ENCODE measurements around the gene TIGD7. TPM values are rescaled to one million over a fixed set of nuclear protein-coding genes. Genes with fewer than 3 reads are reported as not detected.
"Not testable (repeated sequence)": the region's sequence is repeated elsewhere in the genome, so short reads cannot be mapped to it uniquely, and the experiment has no call there.

The TIGD7 gene
- total and polyA plus RNA-seq, 2 donors = 6.4 to 9.8 TPM

GRCh38 chr16:3274490-3274889 is 30.7 kb downstream of the TIGD7 start:
- H3K4me3 ChIP-seq (ENCODE audit: low read length in 2 of 2) = no peak overlapping the region
- no peak for DNase-seq (ENCODE audit: low read depth in 6 of 9, low spot score in 9 of 9)
- H3K4me1 ChIP-seq (ENCODE audit: control insufficient read depth in 2 of 2, insufficient read depth in 2 of 2, low read length in 2 of 2) = no peaks in the 10 kb centered on the region
- 76% methylated on average over 4 of the region's 4 CpGs for WGBS
- H3K27ac ChIP-seq (ENCODE audit: low read depth in 1 of 2, low read length in 1 of 2) = no peak overlapping the region
- H3K27me3 ChIP-seq (ENCODE audit: control insufficient read depth in 2 of 2, insufficient read depth in 1 of 2, low read length in 1 of 2) = peaks cover 0 to 5% of the 10 kb centered on the region in 2 donors
- H3K9me3 ChIP-seq (ENCODE audit: control insufficient read depth in 2 of 2, insufficient read depth in 1 of 2, low read length in 1 of 2) = peaks cover 0 to 10% of the 10 kb centered on the region in 2 donors
- no peaks in the 10 kb centered on the region for H3K36me3 ChIP-seq (ENCODE audit: control insufficient read depth in 2 of 2, insufficient read depth in 2 of 2, low read length in 1 of 2)

DNA sequence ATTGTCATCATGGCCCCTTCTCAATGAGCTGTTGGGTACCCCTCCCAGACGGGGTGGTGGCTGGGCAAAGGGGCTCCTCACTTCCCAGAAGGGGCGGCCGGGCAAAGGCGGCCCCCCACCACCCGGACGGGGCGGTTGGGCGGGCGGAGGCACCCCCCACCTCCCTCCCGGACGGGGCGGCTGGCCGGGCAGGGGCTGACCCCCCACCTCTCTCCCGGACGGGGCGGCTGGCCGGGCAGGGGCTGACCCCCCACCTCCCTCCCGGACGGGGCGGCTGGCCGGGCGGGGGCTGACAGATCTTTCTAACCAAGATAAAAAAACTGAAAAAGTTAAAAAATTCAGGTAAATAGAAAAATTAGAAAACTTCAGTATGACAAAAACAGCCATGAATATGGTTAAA is 33.9 kb downstream of the TIGD7 start:
- DNase-seq (ENCODE audit: low read depth in 6 of 9, low spot score in 9 of 9); H3K27ac ChIP-seq (ENCODE audit: low read depth in 1 of 2, low read length in 1 of 2); H3K27me3 ChIP-seq (ENCODE audit: control insufficient read depth in 2 of 2, insufficient read depth in 1 of 2, low read length in 1 of 2); H3K36me3 ChIP-seq (ENCODE audit: control insufficient read depth in 2 of 2, insufficient read depth in 2 of 2, low read length in 1 of 2); H3K4me1 ChIP-seq (ENCODE audit: control insufficient read depth in 2 of 2, insufficient read depth in 2 of 2, low read length in 2 of 2); H3K4me3 ChIP-seq (ENCODE audit: low read length in 2 of 2): not testable (repeated sequence)
- H3K9me3 ChIP-seq (ENCODE audit: control insufficient read depth in 2 of 2, insufficient read depth in 1 of 2, low read length in 1 of 2) = peaks cover 0 to 11% of the 10 kb centered on the region in 2 donors
- 95% methylated on average over 22 of the region's 22 CpGs for WGBS

GRCh38 chr16:3270718-3271117 is 34.5 kb downstream of the TIGD7 start:
- 94% methylated on average over 5 of the region's 5 CpGs for WGBS

DNA sequence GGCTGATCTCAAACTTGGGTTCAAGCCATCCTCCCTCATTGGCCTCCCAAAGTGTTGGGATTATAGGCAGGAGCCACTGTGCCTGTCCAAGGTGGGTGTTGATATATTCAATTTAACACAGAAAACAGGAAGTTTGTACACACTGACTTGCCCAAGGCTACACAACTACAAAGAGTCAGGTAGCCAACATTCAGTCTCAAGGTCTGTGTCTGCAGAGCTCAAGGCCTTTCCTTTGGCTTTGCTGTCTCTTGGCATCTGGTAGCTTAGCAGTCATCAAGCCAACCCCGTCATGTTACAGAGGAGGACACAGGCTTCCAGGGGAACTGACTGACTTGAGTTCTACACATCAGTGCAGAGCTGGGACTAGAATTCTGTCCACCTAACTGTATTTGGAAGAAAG is 36.9 kb downstream of the TIGD7 start:
- Histone ChIP-seq H3K27me3 (ENCODE audit: control insufficient read depth in 2 of 2, insufficient read depth in 1 of 2, low read length in 1 of 2) (peaks cover 0 to 3% of the 10 kb centered on the region in 2 donors), H3K9me3 (ENCODE audit: control insufficient read depth in 2 of 2, insufficient read depth in 1 of 2, low read length in 1 of 2) (peaks cover 0 to 29% of the 10 kb centered on the region in 2 donors), H3K36me3 (ENCODE audit: control insufficient read depth in 2 of 2, insufficient read depth in 2 of 2, low read length in 1 of 2) (no peaks in the 10 kb centered on the region), H3K4me1 (ENCODE audit: control insufficient read depth in 2 of 2, insufficient read depth in 2 of 2, low read length in 2 of 2) (peaks cover 4 to 13% of the 10 kb centered on the region in 2 donors), H3K4me3 (ENCODE audit: low read length in 2 of 2) (no peak overlapping the region), H3K27ac (ENCODE audit: low read depth in 1 of 2, low read length in 1 of 2) (no peak overlapping the region)
- WGBS = 93% methylated on average over 1 of the region's 1 CpG
- DNase-seq (ENCODE audit: low read depth in 6 of 9, low spot score in 9 of 9) = no peak

More at GRCh38 chr16:3270718-3271117, 34.5 kb downstream of the TIGD7 start:
- H3K27ac ChIP-seq (ENCODE audit: low read depth in 1 of 2, low read length in 1 of 2); DNase-seq (ENCODE audit: low read depth in 6 of 9, low spot score in 9 of 9); H3K27me3 ChIP-seq (ENCODE audit: control insufficient read depth in 2 of 2, insufficient read depth in 1 of 2, low read length in 1 of 2); H3K4me3 ChIP-seq (ENCODE audit: low read length in 2 of 2); H3K4me1 ChIP-seq (ENCODE audit: control insufficient read depth in 2 of 2, insufficient read depth in 2 of 2, low read length in 2 of 2); H3K36me3 ChIP-seq (ENCODE audit: control insufficient read depth in 2 of 2, insufficient read depth in 2 of 2, low read length in 1 of 2): not testable (repeated sequence)
- H3K9me3 ChIP-seq (ENCODE audit: control insufficient read depth in 2 of 2, insufficient read depth in 1 of 2, low read length in 1 of 2) = peaks cover 0 to 12% of the 10 kb centered on the region in 2 donors

DNA sequence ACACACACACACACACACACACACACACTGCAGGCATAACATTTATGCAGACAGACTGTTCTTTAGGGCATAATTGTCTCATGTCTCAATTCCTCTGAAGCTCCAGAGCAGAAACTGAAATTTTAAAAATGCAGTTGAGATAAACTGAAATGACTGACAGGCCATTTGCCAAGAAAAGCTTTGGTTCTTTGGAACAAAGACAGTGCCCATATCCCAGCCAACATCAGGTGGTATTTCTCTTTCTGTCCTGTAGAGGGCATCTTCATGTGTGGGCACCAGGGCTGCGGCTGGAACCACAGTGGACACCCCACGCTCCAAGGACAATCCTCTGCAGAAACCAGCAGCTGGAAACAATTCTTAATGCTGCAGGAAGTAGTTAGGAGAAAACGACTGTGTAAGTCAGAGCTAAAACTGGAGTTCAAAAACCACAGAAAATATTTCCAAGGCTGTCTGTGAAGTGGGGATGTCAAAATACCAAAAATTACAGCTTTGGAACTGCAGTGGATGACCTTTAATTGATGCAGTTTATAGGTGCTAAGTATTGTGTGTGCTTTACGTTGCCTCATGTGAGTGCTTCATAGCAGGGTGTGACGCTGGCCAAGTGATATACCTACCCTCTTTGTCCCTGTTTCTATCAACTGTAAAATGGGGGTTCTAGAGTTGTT is 38.2 kb downstream of the TIGD7 start:
- H3K27ac ChIP-seq (ENCODE audit: low read depth in 1 of 2, low read length in 1 of 2) = no peak overlapping the region
- 89% methylated on average over 5 of the region's 5 CpGs for WGBS
- no peaks in the 10 kb centered on the region for H3K36me3 ChIP-seq (ENCODE audit: control insufficient read depth in 2 of 2, insufficient read depth in 2 of 2, low read length in 1 of 2)
- peaks cover 0 to 3% of the 10 kb centered on the region in 2 donors for H3K27me3 ChIP-seq (ENCODE audit: control insufficient read depth in 2 of 2, insufficient read depth in 1 of 2, low read length in 1 of 2)
- H3K9me3 ChIP-seq (ENCODE audit: control insufficient read depth in 2 of 2, insufficient read depth in 1 of 2, low read length in 1 of 2) = peaks cover 0 to 28% of the 10 kb centered on the region in 2 donors
- no peak for DNase-seq (ENCODE audit: low read depth in 6 of 9, low spot score in 9 of 9)
- H3K4me3 ChIP-seq (ENCODE audit: low read length in 2 of 2) = no peak overlapping the region
- peaks cover 4 to 15% of the 10 kb centered on the region in 2 donors for H3K4me1 ChIP-seq (ENCODE audit: control insufficient read depth in 2 of 2, insufficient read depth in 2 of 2, low read length in 2 of 2)

DNA sequence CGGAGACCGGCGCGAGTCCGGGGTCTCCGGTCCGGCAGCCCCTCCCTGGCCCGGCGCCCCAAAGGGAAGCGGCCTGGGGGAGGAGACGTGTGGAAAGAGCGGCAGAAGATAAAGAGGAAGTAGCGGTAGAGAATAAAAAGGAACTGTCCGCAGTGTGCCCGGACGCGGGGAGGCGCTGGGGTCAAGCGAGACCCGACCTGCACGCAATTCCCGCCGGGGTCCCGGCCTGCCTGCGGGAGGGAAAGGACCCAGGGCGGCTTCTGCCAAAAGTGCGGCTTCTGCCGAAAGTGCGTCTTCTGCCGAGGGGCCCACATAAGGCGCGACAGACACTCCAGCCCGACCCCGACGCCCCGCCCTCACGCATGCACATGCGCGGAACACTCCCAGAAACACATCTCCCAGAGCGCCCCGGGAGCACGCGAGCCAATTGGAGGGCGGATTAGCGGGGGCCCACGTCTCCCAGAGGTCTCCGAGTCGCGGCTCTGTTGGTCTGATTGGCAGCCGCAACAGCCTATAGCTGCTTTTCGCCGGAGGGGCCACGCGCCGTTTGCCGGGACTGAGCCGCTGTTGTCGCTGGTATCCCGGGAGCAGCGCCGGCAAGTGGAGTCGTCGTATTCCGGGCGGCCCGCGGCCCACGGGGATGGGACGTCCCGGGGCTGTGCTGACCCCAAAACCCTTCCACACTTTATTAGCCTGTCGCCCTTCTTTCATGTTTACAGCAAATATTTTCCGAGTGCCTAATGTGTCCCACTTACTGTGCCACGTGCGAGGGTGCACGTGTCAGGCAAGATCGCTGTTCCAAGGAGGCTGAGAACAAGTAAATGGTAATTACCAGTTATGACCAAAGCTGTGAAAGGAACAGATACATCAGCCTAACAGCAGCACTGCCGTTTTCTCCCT is 40.8 kb downstream of the TIGD7 start:
- DNase-seq (ENCODE audit: low read depth in 6 of 9, low spot score in 9 of 9) = peak; percentile 73 to 96 (median 90)
- H3K9me3 ChIP-seq (ENCODE audit: control insufficient read depth in 2 of 2, insufficient read depth in 1 of 2, low read length in 1 of 2) = peaks cover 0 to 24% of the 10 kb centered on the region in 2 donors
- 1% methylated on average over 77 of the region's 77 CpGs for WGBS
- H3K27me3 ChIP-seq (ENCODE audit: control insufficient read depth in 2 of 2, insufficient read depth in 1 of 2, low read length in 1 of 2) = peaks cover 0 to 3% of the 10 kb centered on the region in 2 donors
- H3K27ac ChIP-seq (ENCODE audit: low read depth in 1 of 2, low read length in 1 of 2) = peak overlapping the region; percentile 91 to 99
- no peaks in the 10 kb centered on the region for H3K36me3 ChIP-seq (ENCODE audit: control insufficient read depth in 2 of 2, insufficient read depth in 2 of 2, low read length in 1 of 2)
- peaks cover 4 to 15% of the 10 kb centered on the region in 2 donors for H3K4me1 ChIP-seq (ENCODE audit: control insufficient read depth in 2 of 2, insufficient read depth in 2 of 2, low read length in 2 of 2)
- peak overlapping the region; percentile 74 to 80 for H3K4me3 ChIP-seq (ENCODE audit: low read length in 2 of 2)

DNA sequence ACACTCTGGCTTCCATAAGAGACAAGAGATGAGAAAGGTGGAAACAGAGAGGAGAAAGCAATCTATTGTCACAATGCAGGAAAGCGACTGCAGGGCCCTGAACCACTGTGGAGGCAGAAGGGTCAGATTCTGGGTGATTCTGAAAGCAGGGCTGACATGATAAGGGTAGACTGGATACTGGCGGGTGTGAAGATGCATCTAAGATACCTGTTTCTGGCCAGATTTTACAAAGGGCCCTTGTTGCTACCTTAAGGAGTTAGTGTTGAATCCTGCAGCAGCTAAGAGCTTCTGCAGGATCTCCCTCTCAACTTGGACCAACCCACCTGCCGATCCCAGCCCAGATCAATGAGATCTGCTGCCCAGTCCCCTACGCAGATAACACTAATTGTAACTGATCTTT is 42.7 kb downstream of the TIGD7 start:
- no peak overlapping the region for H3K27ac ChIP-seq (ENCODE audit: low read depth in 1 of 2, low read length in 1 of 2)
- H3K36me3 ChIP-seq (ENCODE audit: control insufficient read depth in 2 of 2, insufficient read depth in 2 of 2, low read length in 1 of 2) = no peaks in the 10 kb centered on the region
- no peak for DNase-seq (ENCODE audit: low read depth in 6 of 9, low spot score in 9 of 9)
- WGBS = 98% methylated on average over 4 of the region's 4 CpGs
- peaks cover 0 to 3% of the 10 kb centered on the region in 2 donors for H3K27me3 ChIP-seq (ENCODE audit: control insufficient read depth in 2 of 2, insufficient read depth in 1 of 2, low read length in 1 of 2)
- H3K4me1 ChIP-seq (ENCODE audit: control insufficient read depth in 2 of 2, insufficient read depth in 2 of 2, low read length in 2 of 2) = peaks cover 4 to 15% of the 10 kb centered on the region in 2 donors
- H3K4me3 ChIP-seq (ENCODE audit: low read length in 2 of 2) = no peak overlapping the region
- peaks cover 0 to 24% of the 10 kb centered on the region in 2 donors for H3K9me3 ChIP-seq (ENCODE audit: control insufficient read depth in 2 of 2, insufficient read depth in 1 of 2, low read length in 1 of 2)

- Histone ChIP-seq H3K27me3 (ENCODE audit: control insufficient read depth in 2 of 2, insufficient read depth in 1 of 2, low read length in 1 of 2) (peaks cover 0 to 6% of the 10 kb centered on the region in 2 donors), H3K27ac (ENCODE audit: low read depth in 1 of 2, low read length in 1 of 2) (no peak overlapping the region), H3K4me1 (ENCODE audit: control insufficient read depth in 2 of 2, insufficient read depth in 2 of 2, low read length in 2 of 2) (peaks cover 3 to 13% of the 10 kb centered on the region in 2 donors), H3K9me3 (ENCODE audit: control insufficient read depth in 2 of 2, insufficient read depth in 1 of 2, low read length in 1 of 2) (peaks cover 0 to 12% of the 10 kb centered on the region in 2 donors), H3K4me3 (ENCODE audit: low read length in 2 of 2) (no peak overlapping the region), H3K36me3 (ENCODE audit: control insufficient read depth in 2 of 2, insufficient read depth in 2 of 2, low read length in 1 of 2) (no peaks in the 10 kb centered on the region)
- WGBS = 94% methylated on average over 8 of the region's 8 CpGs
- no peak for DNase-seq (ENCODE audit: low read depth in 6 of 9, low spot score in 9 of 9)
Measured at GRCh38 chr16:3259836-3260235, 45.4 kb downstream of the TIGD7 start.

DNA sequence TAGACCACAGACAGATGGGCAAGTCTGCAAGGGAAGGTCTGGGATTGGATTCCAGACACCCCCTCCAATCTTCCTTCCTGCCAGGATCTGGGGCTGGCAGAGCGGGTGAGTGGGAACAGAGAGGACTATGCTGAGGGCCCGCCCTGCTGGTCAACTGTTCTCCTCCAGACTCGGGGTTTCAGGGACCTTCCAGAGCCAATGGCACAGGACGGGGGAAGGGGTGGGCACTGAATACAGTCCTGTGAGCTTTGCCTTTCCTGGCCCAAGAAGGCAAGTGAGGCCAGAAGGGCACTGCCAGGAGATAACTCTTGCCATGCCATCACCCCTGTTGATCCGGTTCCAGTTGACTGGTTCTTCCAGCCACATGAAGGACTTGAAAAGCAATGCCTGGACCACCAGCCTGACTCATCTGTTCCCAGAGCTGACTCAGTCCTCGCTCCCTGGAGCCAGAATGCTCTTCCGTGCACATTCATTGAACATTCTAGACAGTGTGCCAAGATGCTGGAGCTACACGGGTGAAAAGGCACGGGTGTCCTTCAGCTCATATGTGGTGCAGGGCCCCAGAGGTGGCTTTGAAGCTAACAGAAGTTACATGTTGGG is 48.3 kb downstream of the TIGD7 start:
- Histone ChIP-seq H3K27me3 (ENCODE audit: control insufficient read depth in 2 of 2, insufficient read depth in 1 of 2, low read length in 1 of 2) (peaks cover 0 to 15% of the 10 kb centered on the region in 2 donors), H3K4me1 (ENCODE audit: control insufficient read depth in 2 of 2, insufficient read depth in 2 of 2, low read length in 2 of 2) (no peaks in the 10 kb centered on the region), H3K27ac (ENCODE audit: low read depth in 1 of 2, low read length in 1 of 2) (no peak overlapping the region), H3K4me3 (ENCODE audit: low read length in 2 of 2) (no peak overlapping the region), H3K9me3 (ENCODE audit: control insufficient read depth in 2 of 2, insufficient read depth in 1 of 2, low read length in 1 of 2) (peaks cover 0 to 7% of the 10 kb centered on the region in 2 donors), H3K36me3 (ENCODE audit: control insufficient read depth in 2 of 2, insufficient read depth in 2 of 2, low read length in 1 of 2) (no peaks in the 10 kb centered on the region)
- DNase-seq (ENCODE audit: low read depth in 6 of 9, low spot score in 9 of 9) = no peak
- WGBS = 91% methylated on average over 9 of the region's 9 CpGs
